GM12873 (cell line): ENCODE data around the gene MTFR2.

Experiments
- TF ChIP-seq, protein P1 (sequence below): IDR thresholded peaks from 2 replicates; pipeline ENCODE4 v1.5.1; 2012; ENCODE audit warnings: low read depth, mild to moderate bottlenecking, moderate library complexity, low read length, control low read depth; ENCODE audit not compliant: insufficient read depth; ENCODE audit errors: missing control alignments

MTFR2 gene

DNA sequence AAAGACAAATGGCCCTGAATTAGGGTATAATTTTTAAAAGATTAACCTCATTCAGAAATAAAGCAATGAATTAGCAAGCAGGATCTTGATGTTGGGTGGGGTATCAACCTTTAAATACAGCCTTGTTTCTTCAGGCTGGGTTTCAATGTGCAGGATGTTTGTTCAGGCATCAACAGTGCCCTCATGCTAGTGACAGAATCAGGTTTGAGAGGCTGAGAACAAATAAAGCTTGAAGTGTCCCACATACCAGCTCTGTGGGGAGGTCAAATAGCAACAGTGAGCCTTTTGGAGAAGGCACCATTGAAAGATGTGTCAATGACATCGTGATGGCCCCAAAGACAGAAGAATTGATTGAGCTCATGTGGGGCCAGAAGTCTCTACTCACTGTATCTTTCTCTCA is 68.2 kb downstream of the MTFR2 start:
- TF ChIP-seq, protein P1, sequence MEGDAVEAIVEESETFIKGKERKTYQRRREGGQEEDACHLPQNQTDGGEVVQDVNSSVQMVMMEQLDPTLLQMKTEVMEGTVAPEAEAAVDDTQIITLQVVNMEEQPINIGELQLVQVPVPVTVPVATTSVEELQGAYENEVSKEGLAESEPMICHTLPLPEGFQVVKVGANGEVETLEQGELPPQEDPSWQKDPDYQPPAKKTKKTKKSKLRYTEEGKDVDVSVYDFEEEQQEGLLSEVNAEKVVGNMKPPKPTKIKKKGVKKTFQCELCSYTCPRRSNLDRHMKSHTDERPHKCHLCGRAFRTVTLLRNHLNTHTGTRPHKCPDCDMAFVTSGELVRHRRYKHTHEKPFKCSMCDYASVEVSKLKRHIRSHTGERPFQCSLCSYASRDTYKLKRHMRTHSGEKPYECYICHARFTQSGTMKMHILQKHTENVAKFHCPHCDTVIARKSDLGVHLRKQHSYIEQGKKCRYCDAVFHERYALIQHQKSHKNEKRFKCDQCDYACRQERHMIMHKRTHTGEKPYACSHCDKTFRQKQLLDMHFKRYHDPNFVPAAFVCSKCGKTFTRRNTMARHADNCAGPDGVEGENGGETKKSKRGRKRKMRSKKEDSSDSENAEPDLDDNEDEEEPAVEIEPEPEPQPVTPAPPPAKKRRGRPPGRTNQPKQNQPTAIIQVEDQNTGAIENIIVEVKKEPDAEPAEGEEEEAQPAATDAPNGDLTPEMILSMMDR: no peak

DNA sequence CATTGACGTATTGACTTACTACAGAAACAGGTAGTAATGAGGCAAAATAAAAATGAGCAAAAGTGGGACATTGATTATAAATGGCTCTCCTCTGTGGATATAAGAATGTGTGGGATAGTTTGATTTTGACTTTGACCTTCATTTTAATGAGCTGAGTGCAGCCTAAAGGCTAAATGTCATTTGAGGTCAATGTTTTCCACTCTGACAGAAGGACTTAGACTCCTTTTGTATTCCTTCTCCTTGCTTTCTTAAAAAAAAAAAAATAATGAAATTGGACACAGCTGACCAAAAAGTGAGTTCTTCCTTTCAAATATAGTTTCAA is 68.6 kb downstream of the MTFR2 start:
- TF ChIP-seq, protein P1: no peak
